H1 (cell line): ENCODE data around the gene NRSN2. TPM values are rescaled to one million over a fixed set of nuclear protein-coding genes. Genes with fewer than 3 reads are reported as not detected.

Experiments used
- CTCF ChIA-PET: fragments of 300-600 bp; sonication (Branson Sonifier 250); formaldehyde crosslinking; loops from one replicate; lab custom pipeline; 2021; ENCODE audit not compliant: partially characterized antibody; lab: Charles Lee
- POLR2A ChIA-PET: fragments of 300-600 bp; sonication (Branson Sonifier 250); formaldehyde crosslinking; loops from one replicate; lab custom pipeline; 2021; ENCODE audit warnings: inconsistent platforms; ENCODE audit not compliant: partially characterized antibody; lab: Charles Lee
- DNase-seq, 2 experiments: peaks; one replicate each; pipeline versions ENCODE4 v3.0.0 to v3.0.0-alpha.2; 2010 to 2022; ENCODE audit warnings: low spot score in 2 of 2, low read depth in 1 of 2, mixed read lengths in 1 of 2
- FAIRE-seq: peaks from 2 replicates; lab custom pipeline; 2011; peaks lifted over from hg19 to GRCh38; lab: Jason Lieb, UNC
- H2AFZ ChIP-seq: 2 replicates; pipeline ENCODE4 v1.8.1; 2012; ENCODE audit warnings: low read length, inconsistent platforms
- H2AK5ac ChIP-seq: 2 replicates; pipeline ENCODE4 v1.6.1; 2013; ENCODE audit warnings: low read depth, low read length
- H2BK120ac ChIP-seq: replicated peaks from 2 replicates; pipeline ENCODE3; 2013; ENCODE audit warnings: low read depth, low read length, inconsistent platforms
- H2BK12ac ChIP-seq: 2 replicates; pipeline ENCODE4 v1.6.1; 2013; ENCODE audit warnings: low read depth, low read length
- H2BK15ac ChIP-seq: 2 replicates; pipeline ENCODE4 v1.6.1; 2013; ENCODE audit warnings: low read length
- H2BK20ac ChIP-seq: 2 replicates; pipeline ENCODE4 v1.6.1; 2013; ENCODE audit warnings: low read length
- H2BK5ac ChIP-seq: 2 replicates; pipeline ENCODE4 v1.6.1; 2013; ENCODE audit warnings: low read depth, low read length
- H3K14ac ChIP-seq: 2 replicates; pipeline ENCODE4 v1.6.1; 2013; ENCODE audit warnings: inconsistent platforms; ENCODE audit not compliant: insufficient read length
- H3K18ac ChIP-seq: 2 replicates; pipeline ENCODE4 v1.6.1; 2013; ENCODE audit warnings: low read length; ENCODE audit errors: extremely low read depth
- H3K23ac ChIP-seq: 2 replicates; pipeline ENCODE4 v1.6.1; 2013; ENCODE audit warnings: inconsistent platforms; ENCODE audit not compliant: insufficient read length
- H3K23me2 ChIP-seq: 2 replicates; pipeline ENCODE4 v1.6.1; 2013; ENCODE audit warnings: low read depth, low read length
- H3K27ac ChIP-seq: 2 replicates; pipeline ENCODE4 v1.6.1; 2011; ENCODE audit warnings: low read depth, low read length, inconsistent platforms
- H3K27me3 ChIP-seq, 4 experiments: replicated peaks in 1 of 4; 1 replicate in 1 of 4; 2 replicates in 3 of 4; pipeline versions ENCODE4 v1.6.1 to v1.8.1; 2011 to 2013; ENCODE audit warnings: low read length in 3 of 4, mild to moderate bottlenecking in 3 of 4, inconsistent platforms in 2 of 4, mixed read lengths in 2 of 4, moderate library complexity in 1 of 4; ENCODE audit not compliant: control insufficient read depth in 3 of 4, insufficient read depth in 3 of 4; ENCODE audit errors: extremely low read depth in 1 of 4
- H3K36me3 ChIP-seq, 4 experiments: 2 replicates each; pipeline versions ENCODE4 v1.6.1 to v1.8.1; 2011 to 2013; ENCODE audit warnings: mild to moderate bottlenecking in 4 of 4, low read length in 3 of 4, moderate library complexity in 2 of 4, control low read depth in 1 of 4, inconsistent platforms in 1 of 4; ENCODE audit not compliant: insufficient read depth in 4 of 4, control insufficient read depth in 2 of 4
- H3K4ac ChIP-seq: replicated peaks from 2 replicates; pipeline ENCODE3; 2013; ENCODE audit warnings: low read length, low read depth, mixed read lengths, inconsistent platforms; ENCODE audit not compliant: insufficient read length
- H3K4me1 ChIP-seq, 4 experiments: replicated peaks in 1 of 4; 1 replicate in 1 of 4; 2 replicates in 3 of 4; pipeline versions ENCODE4 v1.6.1 to v1.8.1; 2011 to 2013; ENCODE audit warnings: low read length in 3 of 4, inconsistent platforms in 2 of 4, mixed read lengths in 1 of 4; ENCODE audit not compliant: insufficient read depth in 4 of 4, control insufficient read depth in 3 of 4
- H3K4me2 ChIP-seq, 2 experiments: 2 replicates each; pipeline versions ENCODE4 v1.6.1 to v1.8.1; 2011 to 2013; ENCODE audit warnings: low read depth in 2 of 2, low read length in 2 of 2, control low read depth in 1 of 2, inconsistent platforms in 1 of 2, mild to moderate bottlenecking in 1 of 2; ENCODE audit not compliant: insufficient read depth in 1 of 2
- H3K4me3 ChIP-seq, 4 experiments: fragments of 200-600, 300-600 bp in 1 of 4; sonication (generic), shearing (Covaris generic), sonication (Bioruptor Twin) in 1 of 4; 2 replicates each; pipeline versions ENCODE4 v1.5.1 to v1.8.1; 2011 to 2016; ENCODE audit warnings: low read length in 4 of 4, low read depth in 3 of 4, control low read depth in 2 of 4, inconsistent platforms in 2 of 4, mild to moderate bottlenecking in 2 of 4, mixed read lengths in 1 of 4, moderate library complexity in 1 of 4; ENCODE audit not compliant: insufficient read depth in 2 of 4; ENCODE audit errors: extremely low read depth in 1 of 4
- H3K56ac ChIP-seq: replicated peaks from 2 replicates; pipeline ENCODE3; 2013; ENCODE audit warnings: low read depth, mild to moderate bottlenecking, mixed read lengths, low read length, inconsistent platforms; ENCODE audit not compliant: insufficient read length
- H3K79me1 ChIP-seq: 2 replicates; pipeline ENCODE4 v1.6.1; 2013; ENCODE audit warnings: low read depth, low read length, control low read depth
- H3K79me2 ChIP-seq, 2 experiments: 2 replicates each; pipeline versions ENCODE4 v1.6.1 to v1.8.1; 2012 to 2013; ENCODE audit warnings: low read length in 2 of 2, mild to moderate bottlenecking in 2 of 2, inconsistent platforms in 1 of 2; ENCODE audit not compliant: insufficient read depth in 2 of 2, control insufficient read depth in 1 of 2
- H3K9ac ChIP-seq, 4 experiments: replicated peaks in 1 of 4; 1 replicate in 1 of 4; 2 replicates in 3 of 4; pipeline versions ENCODE4 v1.6.1 to v1.8.1; 2011 to 2013; ENCODE audit warnings: low read depth in 3 of 4, low read length in 3 of 4, control low read depth in 2 of 4, mild to moderate bottlenecking in 2 of 4, moderate library complexity in 2 of 4, inconsistent platforms in 1 of 4; ENCODE audit errors: extremely low read depth in 1 of 4
- H3K9me3 ChIP-seq, 2 experiments: 2 replicates each; pipeline versions ENCODE4 v1.6.1 to v1.8.1; 2012 to 2013; ENCODE audit warnings: mild to moderate bottlenecking in 2 of 2, moderate library complexity in 2 of 2, control low read depth in 1 of 2, inconsistent platforms in 1 of 2, low read depth in 1 of 2, low read length in 1 of 2, mixed read lengths in 1 of 2; ENCODE audit not compliant: insufficient read depth in 2 of 2
- H4K20me1 ChIP-seq, 2 experiments: replicated peaks in 1 of 2; 2 replicates each; pipeline versions ENCODE3 to v1.8.1; 2011 to 2013; ENCODE audit warnings: inconsistent platforms in 2 of 2, low read length in 2 of 2, mild to moderate bottlenecking in 1 of 2; ENCODE audit not compliant: insufficient read depth in 2 of 2, control insufficient read depth in 1 of 2
- H4K5ac ChIP-seq: 2 replicates; pipeline ENCODE4 v1.6.1; 2013; ENCODE audit warnings: low read length, low read depth, mixed read lengths, inconsistent platforms; ENCODE audit not compliant: insufficient read length
- H4K8ac ChIP-seq: 2 replicates; pipeline ENCODE4 v1.8.0; 2013; ENCODE audit warnings: mild to moderate bottlenecking, moderate library complexity, low read length, inconsistent platforms; ENCODE audit not compliant: insufficient read depth; ENCODE audit errors: extremely low read depth
- H4K91ac ChIP-seq: replicated peaks from 2 replicates; pipeline ENCODE3; 2013; ENCODE audit warnings: low read length, mixed read lengths, inconsistent platforms; ENCODE audit not compliant: insufficient read length
- BCL11A ChIP-seq, 2 experiments: IDR thresholded peaks; one replicate each; pipeline ENCODE4 v1.6.1; 2011; ENCODE audit warnings: low read depth in 2 of 2, low read length in 2 of 2, mild to moderate bottlenecking in 2 of 2
- E2F6 ChIP-seq: IDR thresholded peaks from 2 replicates; pipeline ENCODE4 v1.6.1; 2012; ENCODE audit warnings: inconsistent platforms
- EP300 ChIP-seq, 2 experiments: IDR thresholded peaks; 1 replicate in 1 of 2; 2 replicates in 1 of 2; pipeline ENCODE4 v1.6.1; 2011 to 2012; ENCODE audit warnings: low read depth in 2 of 2, low read length in 2 of 2, mild to moderate bottlenecking in 2 of 2, borderline replicate concordance in 1 of 2, inconsistent platforms in 1 of 2, moderate library complexity in 1 of 2
- SIRT6 ChIP-seq: IDR thresholded peaks from one replicate; pipeline ENCODE4 v1.7.1; 2012; ENCODE audit warnings: low read length, inconsistent platforms
- USF2 ChIP-seq: IDR thresholded peaks from 2 replicates; pipeline ENCODE4 v1.6.1; 2011; ENCODE audit warnings: low read length, improper control_type of control experiment
- polyA plus RNA-seq, 7 experiments: library from polyadenylated mRNA; depleted of rRNA in 3 of 7; stranded (reverse) in 5 of 7; unstranded in 2 of 7; fragments of >200 nt in 5 of 7; fragments of 200-250 nt in 2 of 7; gene quantifications; 1 replicate in 5 of 7; 2 replicates in 1 of 7; 4 replicates in 1 of 7; pipeline versions ENCODE4 v1.2.1 to v1.2.3, GENCODE V29; 2011 to 2013; ENCODE audit warnings: missing spikeins in 2 of 7, mixed read lengths in 2 of 7
- total RNA-seq: library from RNA; stranded (reverse); fragmentation: NEBNext Ultra II Directional; extraction: Animal tissue kit (Norgen Biotek cat#: 25700); gene quantifications from 2 replicates; pipeline ENCODE4 v1.2.1, GENCODE V29; 2021

Gene NRSN2
- total and polyA plus RNA-seq, 2 of the 8 experiments (the other 6 are each of a cell fraction or from before 2014, with no cell fraction given): 19.4 to 33.3 TPM

- no peak overlapping the region for H4K91ac ChIP-seq
These were observed 3.8 kb upstream of the NRSN2 start for GRCh38 chr20:343107-343506.

More at GRCh38 chr20:343107-343506, 3.8 kb upstream of the NRSN2 start:
- H4K8ac ChIP-seq: no peak overlapping the region
- no peak overlapping the region for H4K5ac ChIP-seq
- peaks cover 2% of the 10 kb centered on the region in 2 experiments for H4K20me1 ChIP-seq
- no peak overlapping the region for H2BK5ac ChIP-seq
- H2BK12ac ChIP-seq: no peak overlapping the region
- no peak for DNase-seq
- no peaks in the 10 kb centered on the region for H3K9me3 ChIP-seq
- H3K9ac ChIP-seq: no peak overlapping the region
- no peak overlapping the region for H2BK120ac ChIP-seq
- H3K79me1 ChIP-seq: peaks cover 3% of the 10 kb centered on the region; the same call in 1 of the 2 replicates
- H3K4ac ChIP-seq: no peak overlapping the region
- peaks cover 11% of the 10 kb centered on the region for H3K23me2 ChIP-seq
- H2AFZ ChIP-seq: no peak overlapping the region
- no peaks in the 10 kb centered on the region for H3K79me2 ChIP-seq
- no peak overlapping the region for H3K18ac ChIP-seq
- no peak overlapping the region for H3K56ac ChIP-seq
- H3K23ac ChIP-seq: no peak overlapping the region
- no peaks in the 10 kb centered on the region for H3K36me3 ChIP-seq
- no peak overlapping the region for H2AK5ac ChIP-seq
- ChIA-PET CTCF (interaction anchor here (1.6 to 2.0 kb wide), 2 partner anchors 10 to 13 kb away, joined by 3 to 12 read pairs; no protein-coding TSS in a partner anchor), POLR2A (interaction anchor here (1.0 kb wide), 1 partner anchor 18 kb away, joined by 3 read pairs; the partner anchor contains the start of gene SOX12)
- TF ChIP-seq EP300 (IDR thresholded peaks at IDR 0.05; ENCODE audit: borderline replicate concordance in 1 of 2, low read depth in 2 of 2, low read length in 2 of 2) (no peak), BCL11A (IDR thresholded peaks at IDR 0.05; ENCODE audit: low read depth in 2 of 2, low read length in 2 of 2) (no peak), USF2 (no peak), SIRT6 (no peak), E2F6 (no peak)
- H2BK15ac ChIP-seq: no peak overlapping the region
- peaks cover 0 to 3% (median 0%) of the 10 kb centered on the region in 4 experiments; a peak in 3 of 7 replicates for H3K27me3 ChIP-seq
- no peak overlapping the region for H3K4me3 ChIP-seq
- H3K27ac ChIP-seq: no peak overlapping the region
- H3K14ac ChIP-seq: no peak overlapping the region
- peaks cover 0 to 4% (median 4%) of the 10 kb centered on the region in 4 experiments; a peak in 4 of 7 replicates for H3K4me1 ChIP-seq
- H2BK20ac ChIP-seq: no peak overlapping the region
- FAIRE-seq: no peak
- no peak overlapping the region for H3K4me2 ChIP-seq
